Osteoblast (primary cell): Measurements from ENCODE around the gene PLXNA4. TPM values are rescaled to one million over a fixed set of nuclear protein-coding genes. Genes with fewer than 3 reads are reported as not detected.

Experiments
- DNase-seq: peaks from one replicate; pipeline ENCODE4 v3.0.0; 2011; ENCODE audit warnings: low spot score, mixed read lengths; ENCODE audit not compliant: insufficient read length; ENCODE audit errors: missing footprints
- H2AFZ ChIP-seq: 2 replicates; pipeline ENCODE4 v1.6.0; 2011; ENCODE audit warnings: mild to moderate bottlenecking, low read length
- H3K27ac ChIP-seq: 2 replicates; pipeline ENCODE4 v1.5.1; 2011; ENCODE audit warnings: mild to moderate bottlenecking, low read depth, low read length, moderate library complexity
- H3K27me3 ChIP-seq: 2 replicates; pipeline ENCODE4 v1.6.0; 2012; ENCODE audit warnings: mild to moderate bottlenecking, control low read depth, inconsistent platforms, low read length, moderate library complexity; ENCODE audit not compliant: insufficient read depth
- H3K36me3 ChIP-seq: 2 replicates; pipeline ENCODE4 v1.5.1; 2011; ENCODE audit warnings: mild to moderate bottlenecking, low read length, control low read depth, moderate library complexity; ENCODE audit not compliant: insufficient read depth
- H3K4me1 ChIP-seq: 2 replicates; pipeline ENCODE4 v1.5.1; 2011; ENCODE audit warnings: mild to moderate bottlenecking, low read length, control low read depth, moderate library complexity; ENCODE audit not compliant: insufficient read depth
- H3K4me2 ChIP-seq: 2 replicates; pipeline ENCODE4 v1.6.0; 2011; ENCODE audit warnings: mild to moderate bottlenecking, low read length; ENCODE audit not compliant: insufficient read depth
- H3K4me3 ChIP-seq: fragments of 200-600 bp; sonication (generic); 3 replicates; pipeline ENCODE4 v1.5.1; 2012; ENCODE audit warnings: mild to moderate bottlenecking, low read length, inconsistent platforms; ENCODE audit not compliant: insufficient read depth
- H3K79me2 ChIP-seq: 2 replicates; pipeline ENCODE4 v1.6.0; 2012; ENCODE audit warnings: mild to moderate bottlenecking, low read length, control low read depth, inconsistent platforms; ENCODE audit not compliant: insufficient read depth
- H3K9me3 ChIP-seq: 2 replicates; pipeline ENCODE4 v1.5.1; 2011; ENCODE audit warnings: low read depth, low read length, control low read depth
- H4K20me1 ChIP-seq: 2 replicates; pipeline ENCODE4 v1.6.0; 2012; ENCODE audit warnings: mild to moderate bottlenecking, low read length, control low read depth; ENCODE audit not compliant: insufficient read depth
- total RNA-seq: library from RNA; depleted of rRNA; stranded (reverse); fragments of >200 nt; gene quantifications from 2 replicates; pipeline ENCODE4 v1.2.3, GENCODE V29; 2012
- TF ChIP-seq, protein P1 (sequence below): IDR thresholded peaks from 2 replicates; pipeline ENCODE4 v1.5.1; 2011; ENCODE audit warnings: mild to moderate bottlenecking, low read depth, low read length, moderate library complexity; ENCODE audit errors: extremely low read depth

Gene PLXNA4
- total RNA-seq, 1 donor = 4.3 TPM

GRCh38 chr7:132080967-132081668 lies 495.2 kb downstream of the PLXNA4 start:
- Histone ChIP-seq H3K36me3 (no peaks in the 10 kb centered on the region), H2AFZ (no peak overlapping the region), H3K9me3 (no peaks in the 10 kb centered on the region), H3K4me3 (no peak overlapping the region), H3K27me3 (peaks cover 35% of the 10 kb centered on the region), H3K4me1 (no peaks in the 10 kb centered on the region), H3K27ac (no peak overlapping the region), H4K20me1 (no peaks in the 10 kb centered on the region), H3K4me2 (no peak overlapping the region), H3K79me2 (no peaks in the 10 kb centered on the region)
- no peak for DNase-seq
- TF ChIP-seq, protein P1, sequence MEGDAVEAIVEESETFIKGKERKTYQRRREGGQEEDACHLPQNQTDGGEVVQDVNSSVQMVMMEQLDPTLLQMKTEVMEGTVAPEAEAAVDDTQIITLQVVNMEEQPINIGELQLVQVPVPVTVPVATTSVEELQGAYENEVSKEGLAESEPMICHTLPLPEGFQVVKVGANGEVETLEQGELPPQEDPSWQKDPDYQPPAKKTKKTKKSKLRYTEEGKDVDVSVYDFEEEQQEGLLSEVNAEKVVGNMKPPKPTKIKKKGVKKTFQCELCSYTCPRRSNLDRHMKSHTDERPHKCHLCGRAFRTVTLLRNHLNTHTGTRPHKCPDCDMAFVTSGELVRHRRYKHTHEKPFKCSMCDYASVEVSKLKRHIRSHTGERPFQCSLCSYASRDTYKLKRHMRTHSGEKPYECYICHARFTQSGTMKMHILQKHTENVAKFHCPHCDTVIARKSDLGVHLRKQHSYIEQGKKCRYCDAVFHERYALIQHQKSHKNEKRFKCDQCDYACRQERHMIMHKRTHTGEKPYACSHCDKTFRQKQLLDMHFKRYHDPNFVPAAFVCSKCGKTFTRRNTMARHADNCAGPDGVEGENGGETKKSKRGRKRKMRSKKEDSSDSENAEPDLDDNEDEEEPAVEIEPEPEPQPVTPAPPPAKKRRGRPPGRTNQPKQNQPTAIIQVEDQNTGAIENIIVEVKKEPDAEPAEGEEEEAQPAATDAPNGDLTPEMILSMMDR = no peak

DNA sequence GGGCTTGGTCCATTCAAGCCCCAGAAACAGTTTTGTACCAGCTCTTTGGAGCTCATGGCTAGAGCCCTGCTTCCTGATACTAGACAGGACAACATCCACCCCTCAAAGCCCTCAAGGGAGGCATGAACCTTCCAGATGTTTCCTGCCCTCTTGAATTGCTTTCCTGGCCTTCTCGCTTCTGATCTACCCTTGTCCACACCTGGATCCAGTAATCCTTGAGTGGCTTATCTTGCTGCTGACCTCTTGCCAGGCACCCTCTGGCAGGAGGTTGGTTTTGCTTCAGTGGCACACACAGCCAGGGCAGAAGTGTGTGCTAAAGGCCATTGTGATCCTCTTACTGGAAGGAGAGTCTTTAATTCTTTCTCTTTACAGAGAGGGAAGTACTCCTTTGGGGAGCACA lies 495.8 kb downstream of the PLXNA4 start:
- H3K4me2 ChIP-seq = no peak overlapping the region
- H3K9me3 ChIP-seq = no peaks in the 10 kb centered on the region
- no peaks in the 10 kb centered on the region for H3K4me1 ChIP-seq
- H3K4me3 ChIP-seq = no peak overlapping the region
- H3K79me2 ChIP-seq = no peaks in the 10 kb centered on the region
- DNase-seq = no peak
- H3K36me3 ChIP-seq = no peaks in the 10 kb centered on the region
- H3K27me3 ChIP-seq = peaks cover 39% of the 10 kb centered on the region
- H4K20me1 ChIP-seq = no peaks in the 10 kb centered on the region
- no peak overlapping the region for H3K27ac ChIP-seq
- no peak overlapping the region for H2AFZ ChIP-seq
- TF ChIP-seq, protein P1 = no peak

DNA sequence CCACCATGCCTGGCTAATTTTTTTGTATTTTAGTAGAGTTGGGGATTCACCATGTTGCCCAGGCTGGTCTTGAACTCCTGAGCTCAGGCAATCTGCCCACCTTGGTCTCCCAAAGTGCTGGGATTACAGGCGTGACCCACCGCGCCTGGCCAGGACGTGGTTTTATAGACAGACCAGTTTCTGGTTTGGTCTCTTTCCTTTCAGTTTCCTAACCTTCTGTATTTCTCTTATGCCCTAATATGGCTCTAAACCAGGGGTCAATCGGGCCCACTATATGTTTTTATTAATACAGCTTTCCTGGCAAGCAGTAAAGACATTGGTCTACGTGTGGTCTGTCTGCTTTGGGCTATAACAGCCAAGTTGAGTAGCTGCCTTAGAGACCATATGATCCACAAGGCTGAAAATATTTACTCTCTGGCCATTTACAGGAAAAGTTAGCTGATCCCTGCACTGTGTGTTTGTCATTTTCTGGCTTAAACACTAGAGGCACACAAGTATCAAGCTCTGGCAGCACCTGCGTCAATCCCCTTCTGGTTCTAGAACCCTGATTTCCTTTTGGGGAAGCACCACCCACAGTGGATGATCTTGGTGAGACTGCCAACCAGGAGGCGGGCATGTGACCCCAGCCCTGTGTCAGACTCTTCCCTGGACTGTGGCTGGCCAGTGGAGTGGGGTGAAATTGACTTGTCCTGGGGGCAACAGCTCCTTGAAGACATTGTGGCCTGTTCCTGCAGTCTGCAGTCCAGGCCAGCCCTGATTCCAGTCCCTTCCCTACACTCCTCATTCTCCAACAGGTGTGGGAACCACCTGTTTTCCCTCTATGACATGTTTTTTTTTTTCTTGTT lies 497.2 kb downstream of the PLXNA4 start:
- peaks cover 39% of the 10 kb centered on the region for H3K27me3 ChIP-seq
- no peak for DNase-seq
- no peak overlapping the region for H3K27ac ChIP-seq
- no peaks in the 10 kb centered on the region for H3K36me3 ChIP-seq
- no peak overlapping the region for H3K4me3 ChIP-seq
- no peaks in the 10 kb centered on the region for H4K20me1 ChIP-seq
- H3K79me2 ChIP-seq = no peaks in the 10 kb centered on the region
- no peaks in the 10 kb centered on the region for H3K9me3 ChIP-seq
- H3K4me1 ChIP-seq = no peaks in the 10 kb centered on the region
- TF ChIP-seq, protein P1 = no peak
- no peak overlapping the region for H3K4me2 ChIP-seq
- H2AFZ ChIP-seq = no peak overlapping the region
